Stomach (tissue), 9 donors: Measurements from ENCODE around the gene IL1A. TPM values are rescaled to one million over a fixed set of nuclear protein-coding genes. Genes with fewer than 3 reads are reported as not detected.

Source experiments
- DNase-seq, 2 donors: peaks; one replicate each; pipeline versions ENCODE4 v3.0.0 to v3.0.0-alpha.2; 2013 to 2019
- H3K27ac ChIP-seq, 5 donors: fragments of 200-600 bp in 4 of 5; sonication (generic) in 4 of 5; one replicate each; pipeline ENCODE4 v1.5.1; 2013 to 2019; ENCODE audit warnings: mild to moderate bottlenecking in 1 of 5, moderate library complexity in 1 of 5
- H3K27me3 ChIP-seq, 3 donors: fragments of 200-600 bp; sonication (generic); one replicate each; pipeline ENCODE4 v1.5.1; 2017 to 2019; ENCODE audit warnings: mixed run types in 1 of 3
- H3K36me3 ChIP-seq, 4 donors: fragments of 200-600 bp; sonication (generic); 1 replicate in 3 of 4; 2 replicates in 1 of 4; pipeline ENCODE4 v1.5.1; 2016 to 2019
- H3K4me1 ChIP-seq, 4 donors: fragments of 200-600 bp; sonication (generic); one replicate each; pipeline ENCODE4 v1.5.1; 2016 to 2019
- H3K4me3 ChIP-seq, 4 donors: fragments of 200-600 bp; sonication (generic) in 3 of 4; one replicate each; pipeline ENCODE4 v1.5.1; 2016 to 2019; ENCODE audit warnings: mild to moderate bottlenecking in 1 of 4
- H3K9me3 ChIP-seq, 4 donors: fragments of 200-600 bp; sonication (generic); one replicate each; pipeline ENCODE4 v1.5.1; 2016 to 2019
- EP300 ChIP-seq: sonication (generic); formaldehyde crosslinking; IDR thresholded peaks from one replicate; pipeline ENCODE4 v1.6.1; 2017; ENCODE audit warnings: antibody characterized with exemption
- POLR2A ChIP-seq, 4 donors: fragments of 450-650 bp; IDR thresholded peaks; one replicate each; pipeline ENCODE4 v1.6.1; 2016; ENCODE audit warnings: antibody characterized with exemption in 4 of 4, control low read depth in 2 of 4, mild to moderate bottlenecking in 1 of 4, moderate library complexity in 1 of 4
- POLR2AphosphoS5 ChIP-seq, 3 donors: sonication (generic); formaldehyde crosslinking; IDR thresholded peaks; one replicate each; pipeline ENCODE4 v1.6.1; 2016; ENCODE audit warnings: antibody characterized with exemption in 3 of 3
- WGBS, 5 donors: extraction: QIAGEN DNeasy Blood & Tissue Kit in 3 of 5; methylation state at CpG; one replicate each; pipeline versions ENCODE4 v1.1.5 to v1.1.7; 2013 to 2018; 5-methylcytosine and 5-hydroxymethylcytosine counted together
- intact Hi-C: fragments of 100-400 bp; cut with DNase I; formaldehyde crosslinking; loops from one replicate; pipeline ENCODE4 v1.15.1; 2023; ENCODE audit warnings: low total_unique reads
- polyA plus RNA-seq, 3 donors: library from polyadenylated mRNA; stranded (reverse); fragments of 200-250 nt; gene quantifications; one replicate each; pipeline ENCODE4 v1.2.3, GENCODE V29; 2013
- total RNA-seq, 5 donors: library from RNA; depleted of rRNA; stranded (reverse); fragments of >200 nt; gene quantifications; one replicate each; pipeline versions ENCODE4 v1.1.0 to v1.2.3, GENCODE V29; 2014 to 2016
- TF ChIP-seq, protein P1 (sequence below), 7 experiments: fragments of 450-650 bp in 4 of 7; fragments of 200-600 bp in 3 of 7; sonication (generic) in 3 of 7; IDR thresholded peaks; one replicate each; pipeline ENCODE4 v1.5.1; 2016 to 2019; ENCODE audit warnings: antibody characterized with exemption in 7 of 7, control low read depth in 2 of 7, mild to moderate bottlenecking in 1 of 7
- donor health status: healthy with polysubstance abuse.
- donor health status: Bipolar disorder and iron deficiency.
- donor health status: healthy.

The IL1A gene
- total and polyA plus RNA-seq, 8 donors = 0.44 to 2.5 TPM; not detected in 6

GRCh38 chr2:112825706-112826105 lies 41.4 kb upstream of the IL1A start:
- no peak for TF ChIP-seq POLR2A (IDR thresholded peaks at IDR 0.05)
- TF ChIP-seq POLR2AphosphoS5 (IDR thresholded peaks at IDR 0.05) = no peak
- TF ChIP-seq, protein P1, sequence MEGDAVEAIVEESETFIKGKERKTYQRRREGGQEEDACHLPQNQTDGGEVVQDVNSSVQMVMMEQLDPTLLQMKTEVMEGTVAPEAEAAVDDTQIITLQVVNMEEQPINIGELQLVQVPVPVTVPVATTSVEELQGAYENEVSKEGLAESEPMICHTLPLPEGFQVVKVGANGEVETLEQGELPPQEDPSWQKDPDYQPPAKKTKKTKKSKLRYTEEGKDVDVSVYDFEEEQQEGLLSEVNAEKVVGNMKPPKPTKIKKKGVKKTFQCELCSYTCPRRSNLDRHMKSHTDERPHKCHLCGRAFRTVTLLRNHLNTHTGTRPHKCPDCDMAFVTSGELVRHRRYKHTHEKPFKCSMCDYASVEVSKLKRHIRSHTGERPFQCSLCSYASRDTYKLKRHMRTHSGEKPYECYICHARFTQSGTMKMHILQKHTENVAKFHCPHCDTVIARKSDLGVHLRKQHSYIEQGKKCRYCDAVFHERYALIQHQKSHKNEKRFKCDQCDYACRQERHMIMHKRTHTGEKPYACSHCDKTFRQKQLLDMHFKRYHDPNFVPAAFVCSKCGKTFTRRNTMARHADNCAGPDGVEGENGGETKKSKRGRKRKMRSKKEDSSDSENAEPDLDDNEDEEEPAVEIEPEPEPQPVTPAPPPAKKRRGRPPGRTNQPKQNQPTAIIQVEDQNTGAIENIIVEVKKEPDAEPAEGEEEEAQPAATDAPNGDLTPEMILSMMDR (IDR thresholded peaks at IDR 0.05) = no peak
- no peak overlapping the region for H3K4me3 ChIP-seq
- no peaks in the 10 kb centered on the region for H3K9me3 ChIP-seq
- H3K27me3 ChIP-seq = no peaks in the 10 kb centered on the region
- peaks cover 0 to 13% (median 7%) of the 10 kb centered on the region in 4 donors for H3K4me1 ChIP-seq
- intact Hi-C loops = no loop called here
- 94 to 98% (median 96%) methylated on average over 2 of the region's 2 CpGs for WGBS, 5 donors
- no peak overlapping the region for H3K27ac ChIP-seq
- no peak for DNase-seq
- peaks cover 0 to 6% (median 0%) of the 10 kb centered on the region in 4 donors for H3K36me3 ChIP-seq

- Histone ChIP-seq H3K4me3 (no peak overlapping the region), H3K27ac (no peak overlapping the region), H3K27me3 (no peaks in the 10 kb centered on the region), H3K36me3 (no peaks in the 10 kb centered on the region), H3K9me3 (no peaks in the 10 kb centered on the region), H3K4me1 (peaks cover 0 to 13% (median 7%) of the 10 kb centered on the region in 4 donors)
- no peak for DNase-seq
- TF ChIP-seq EP300 = no peak
- TF ChIP-seq, protein P1 (IDR thresholded peaks at IDR 0.05) = no peak
- no peak for TF ChIP-seq POLR2AphosphoS5 (IDR thresholded peaks at IDR 0.05)
- TF ChIP-seq POLR2A (IDR thresholded peaks at IDR 0.05) = no peak
- intact Hi-C loops = no loop called here
Measured at GRCh38 chr2:112824694-112825085, 40.4 kb upstream of the IL1A start.

- intact Hi-C loops = no loop called here
- WGBS, 5 donors = 70 to 86% (median 77%) methylated on average over 4 of the region's 4 CpGs
- no peak for TF ChIP-seq POLR2A (IDR thresholded peaks at IDR 0.05)
- no peak for TF ChIP-seq EP300
- no peak for TF ChIP-seq POLR2AphosphoS5 (IDR thresholded peaks at IDR 0.05)
- TF ChIP-seq, protein P1 (IDR thresholded peaks at IDR 0.05) = no peak
- Histone ChIP-seq H3K36me3 (no peaks in the 10 kb centered on the region), H3K4me1 (peaks cover 0 to 20% (median 10%) of the 10 kb centered on the region in 4 donors), H3K27ac (no peak overlapping the region), H3K27me3 (no peaks in the 10 kb centered on the region), H3K4me3 (no peak overlapping the region), H3K9me3 (no peaks in the 10 kb centered on the region)
- DNase-seq = no peak
Measured at GRCh38 chr2:112821682-112822081, 37.4 kb upstream of the IL1A start.

- H3K9me3 ChIP-seq = no peaks in the 10 kb centered on the region
- intact Hi-C loops = no loop called here
- no peak for DNase-seq
- H3K27ac ChIP-seq = no peak overlapping the region
- TF ChIP-seq, protein P1 (IDR thresholded peaks at IDR 0.05) = no peak
- TF ChIP-seq POLR2A (IDR thresholded peaks at IDR 0.05) (no peak), POLR2AphosphoS5 (IDR thresholded peaks at IDR 0.05) (no peak), EP300 (no peak)
- H3K27me3 ChIP-seq = no peaks in the 10 kb centered on the region
- 60 to 68% (median 66%) methylated on average over 5 of the region's 5 CpGs for WGBS, 5 donors
- peaks cover 0 to 20% (median 10%) of the 10 kb centered on the region in 4 donors for H3K4me1 ChIP-seq
- H3K4me3 ChIP-seq = no peak overlapping the region
- no peaks in the 10 kb centered on the region for H3K36me3 ChIP-seq
Measured at GRCh38 chr2:112821142-112821541, 36.8 kb upstream of the IL1A start.
